Liver (tissue), 9 donors: ENCODE data around the gene DYNC1I2. TPM values are rescaled to one million over a fixed set of nuclear protein-coding genes. Genes with fewer than 3 reads are reported as not detected.

ENCODE experiments used
- DNase-seq: peaks from one replicate; pipeline ENCODE4 v3.0.0-alpha.2; 2017; ENCODE audit warnings: low spot score
- H3K27ac ChIP-seq, 2 donors: one replicate each; pipeline ENCODE4 v1.7.0; 2013; ENCODE audit warnings: inconsistent platforms in 2 of 2, low read length in 2 of 2, control low read depth in 1 of 2, low read depth in 1 of 2, mild to moderate bottlenecking in 1 of 2
- H3K27me3 ChIP-seq, 4 donors: one replicate each; pipeline versions ENCODE4 v1.6.1 to v1.7.0; 2013; ENCODE audit warnings: low read length in 3 of 4, inconsistent platforms in 1 of 4, mild to moderate bottlenecking in 1 of 4, moderate library complexity in 1 of 4; ENCODE audit not compliant: control insufficient read depth in 4 of 4, insufficient read depth in 4 of 4
- H3K36me3 ChIP-seq, 4 donors: one replicate each; pipeline versions ENCODE4 v1.6.1 to v1.7.0; 2013; ENCODE audit warnings: low read length in 3 of 4, mild to moderate bottlenecking in 3 of 4, low read depth in 1 of 4, moderate library complexity in 1 of 4; ENCODE audit not compliant: control insufficient read depth in 4 of 4, insufficient read depth in 3 of 4
- H3K4me1 ChIP-seq, 4 donors: one replicate each; pipeline versions ENCODE4 v1.6.1 to v1.7.0; 2013; ENCODE audit warnings: low read length in 3 of 4, mild to moderate bottlenecking in 3 of 4, moderate library complexity in 1 of 4; ENCODE audit not compliant: control insufficient read depth in 4 of 4, insufficient read depth in 4 of 4
- H3K4me3 ChIP-seq, 3 donors: one replicate each; pipeline versions ENCODE4 v1.6.1 to v1.7.0; 2013; ENCODE audit warnings: low read length in 3 of 3, control low read depth in 1 of 3, low read depth in 1 of 3, mild to moderate bottlenecking in 1 of 3
- H3K9ac ChIP-seq, 2 donors: one replicate each; pipeline ENCODE4 v1.7.0; 2013; ENCODE audit warnings: low read length in 2 of 2, mild to moderate bottlenecking in 2 of 2, moderate library complexity in 2 of 2, control low read depth in 1 of 2, low read depth in 1 of 2
- H3K9me3 ChIP-seq, 4 donors: one replicate each; pipeline versions ENCODE4 v1.6.1 to v1.7.0; 2013; ENCODE audit warnings: low read length in 3 of 4; ENCODE audit not compliant: control insufficient read depth in 4 of 4
- ATF3 ChIP-seq: IDR thresholded peaks from 2 replicates; pipeline ENCODE4 v1.6.1; 2016; ENCODE audit warnings: antibody characterized with exemption
- CTCF ChIP-seq: fragments of 150-350 bp; IDR thresholded peaks from 2 replicates; pipeline ENCODE4 v1.5.1; 2017; ENCODE audit warnings: improper control_type of control experiment, low read depth, low read length; ENCODE audit not compliant: missing input control
- FOXA1 ChIP-seq: IDR thresholded peaks from 2 replicates; pipeline ENCODE4 v1.6.1; 2016; ENCODE audit warnings: antibody characterized with exemption
- FOXA2 ChIP-seq: IDR thresholded peaks from 2 replicates; pipeline ENCODE4 v1.6.1; 2016; ENCODE audit warnings: antibody characterized with exemption
- MAX ChIP-seq: IDR thresholded peaks from 2 replicates; pipeline ENCODE4 v1.6.1; 2016; ENCODE audit warnings: antibody characterized with exemption
- NR2F2 ChIP-seq: IDR thresholded peaks from 2 replicates; pipeline ENCODE4 v1.6.1; 2016; ENCODE audit warnings: antibody characterized with exemption
- REST ChIP-seq: IDR thresholded peaks from 2 replicates; pipeline ENCODE4 v1.6.1; 2016; ENCODE audit warnings: antibody characterized with exemption, mild to moderate bottlenecking
- RXRA ChIP-seq, 2 donors: IDR thresholded peaks; 2 replicates each; pipeline ENCODE4 v1.6.1; 2017 to 2018; ENCODE audit warnings: antibody characterized with exemption in 2 of 2, mild to moderate bottlenecking in 1 of 2
- SP1 ChIP-seq: IDR thresholded peaks from 2 replicates; pipeline ENCODE4 v1.6.1; 2018; ENCODE audit warnings: antibody characterized with exemption, mild to moderate bottlenecking
- YY1 ChIP-seq: IDR thresholded peaks from 2 replicates; pipeline ENCODE4 v1.6.1; 2016; ENCODE audit warnings: antibody characterized with exemption, mild to moderate bottlenecking
- ZBTB33 ChIP-seq: IDR thresholded peaks from 2 replicates; pipeline ENCODE4 v1.6.1; 2016; ENCODE audit warnings: antibody characterized with exemption
- WGBS: extraction: QIAGEN DNeasy Blood & Tissue Kit; methylation state at CpG from one replicate; pipeline ENCODE4 v1.1.7; 2013; 5-methylcytosine and 5-hydroxymethylcytosine counted together
- polyA plus RNA-seq, 2 donors: library from polyadenylated mRNA; stranded (reverse) in 1 of 2; unstranded in 1 of 2; fragments of 200-250 nt in 1 of 2; fragments of >200 nt in 1 of 2; fragmentation: Nextera tagmentation in 1 of 2; extraction: Ambion mirVana in 1 of 2; gene quantifications; one replicate each; pipeline versions ENCODE4 v1.2.1 to v1.2.3, GENCODE V29; 2013 to 2015
- total RNA-seq, 2 donors: library from RNA; depleted of rRNA; stranded (reverse); fragments of >200 nt; gene quantifications; one replicate each; pipeline ENCODE4 v1.2.3, GENCODE V29; 2014
- donor health status: healthy.
- donor health status: healthy.
- donor health status: healthy.
- donor health status: healthy.
- donor health status: healthy.

The DYNC1I2 gene
- total and polyA plus RNA-seq, 4 donors = 20.4 to 45.2 (median 28.1) TPM

- TF ChIP-seq CTCF = no peak
- no peak for TF ChIP-seq SP1
- no peak for TF ChIP-seq FOXA1
- TF ChIP-seq MAX = no peak
- no peak for TF ChIP-seq YY1
- no peak for TF ChIP-seq RXRA (IDR thresholded peaks at IDR 0.05)
- TF ChIP-seq NR2F2 = no peak
Observed at GRCh38 chr2:171652416-171652785, 34.9 kb upstream of the DYNC1I2 start (continued).

GRCh38 chr2:171655586-171655985 lies 31.7 kb upstream of the DYNC1I2 start:
- DNase-seq = no peak
- Histone ChIP-seq H3K27me3 (peaks cover 0 to 7% (median 0%) of the 10 kb centered on the region in 4 donors), H3K4me1 (no peaks in the 10 kb centered on the region), H3K9me3 (no peaks in the 10 kb centered on the region), H3K4me3 (no peak overlapping the region), H3K36me3 (no peaks in the 10 kb centered on the region), H3K27ac (no peak overlapping the region), H3K9ac (no peak overlapping the region)
- no peak for TF ChIP-seq FOXA1
- TF ChIP-seq SP1 = no peak
- no peak for TF ChIP-seq FOXA2
- TF ChIP-seq CTCF = no peak
- WGBS = 61% methylated on average over 1 of the region's 1 CpG

- Histone ChIP-seq H3K9me3 (no peaks in the 10 kb centered on the region), H3K36me3 (no peaks in the 10 kb centered on the region), H3K4me3 (no peak overlapping the region), H3K9ac (no peak overlapping the region), H3K4me1 (peaks cover 0 to 1% (median 0%) of the 10 kb centered on the region in 4 donors), H3K27me3 (peaks cover 0 to 3% (median 1%) of the 10 kb centered on the region in 4 donors), H3K27ac (no peak overlapping the region)
- TF ChIP-seq NR2F2 (no peak), REST (no peak), RXRA (IDR thresholded peaks at IDR 0.05) (no peak), FOXA1 (no peak), ZBTB33 (no peak), SP1 (no peak), ATF3 (no peak)
- no peak for DNase-seq
Observed at GRCh38 chr2:171667041-171667440, 20.2 kb upstream of the DYNC1I2 start.
